ENCODE data around the gene ETHE1. TPM values are rescaled to one million over a fixed set of nuclear protein-coding genes. Genes with fewer than 3 reads are reported as not detected.
A peak's percentile ranks its signal among the peaks of the same experiment; 100 is the strongest.

ETHE1 gene
- total and polyA plus RNA-seq, 2 of the 8 experiments (the other 6 are each of a cell fraction or from before 2014, with no cell fraction given) = 19.9 to 96.0 TPM

DNA sequence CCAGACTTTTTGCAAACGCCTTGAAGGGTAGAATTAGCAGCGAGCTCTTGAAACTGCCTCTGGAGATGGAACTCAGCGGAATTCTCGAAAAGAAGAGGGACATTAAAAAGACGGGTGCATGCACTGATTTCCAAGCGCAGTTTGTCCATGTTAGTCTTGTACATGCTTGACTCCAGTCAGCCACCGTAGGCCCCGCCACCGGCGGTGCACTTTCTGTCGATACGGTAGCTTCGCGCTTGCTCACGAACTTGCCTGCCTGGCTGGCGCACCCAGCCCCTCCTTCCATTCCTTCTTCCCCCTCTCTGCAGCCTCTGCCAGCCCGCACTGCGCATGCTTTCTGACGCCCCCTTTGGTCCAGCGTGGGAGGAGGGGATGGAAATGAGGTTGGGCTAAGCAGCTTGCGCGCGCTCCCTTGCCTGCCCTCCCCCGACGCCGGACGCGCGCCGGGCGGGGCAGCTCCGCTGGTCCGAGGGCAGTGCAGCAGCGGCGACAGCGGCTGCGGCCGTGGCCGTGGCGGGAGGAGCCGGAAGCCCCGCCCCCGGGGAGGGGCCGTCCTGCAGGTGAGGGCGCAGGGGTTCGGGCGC is 6.1 kb upstream of the ETHE1 start, which contains the start of gene ZNF575 (continued):
- TF ChIP-seq SIN3A (conservative IDR thresholded peaks at IDR 0.05 in 1 of 2, IDR thresholded peaks at IDR 0.05 in 1 of 2; ENCODE audit: low read depth in 1 of 2, low read length in 2 of 2) = 0 out of 4 replicates have a peak, but pooled peaks of 1 of the 2 experiments have one; percentile 36
- no peak; the same call in 1 of the 2 replicates for TF ChIP-seq BACH1 (IDR thresholded peaks at IDR 0.05; ENCODE audit: low read length)
- TF ChIP-seq TCF12 (IDR thresholded peaks at IDR 0.05; ENCODE audit: low read depth, low read length) = no peak
- TF ChIP-seq, protein P1, sequence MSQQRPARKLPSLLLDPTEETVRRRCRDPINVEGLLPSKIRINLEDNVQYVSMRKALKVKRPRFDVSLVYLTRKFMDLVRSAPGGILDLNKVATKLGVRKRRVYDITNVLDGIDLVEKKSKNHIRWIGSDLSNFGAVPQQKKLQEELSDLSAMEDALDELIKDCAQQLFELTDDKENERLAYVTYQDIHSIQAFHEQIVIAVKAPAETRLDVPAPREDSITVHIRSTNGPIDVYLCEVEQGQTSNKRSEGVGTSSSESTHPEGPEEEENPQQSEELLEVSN (IDR thresholded peaks at IDR 0.05) = peak; percentile 40; the same call in 1 of the 2 replicates
- TF ChIP-seq MAX (IDR thresholded peaks at IDR 0.05) = peak; percentile 79
- no peak for TF ChIP-seq ATF2 (IDR thresholded peaks at IDR 0.05; ENCODE audit: low read length)
- TF ChIP-seq SP2 (IDR thresholded peaks at IDR 0.05; ENCODE audit: low read length) = no peak
- no peak for TF ChIP-seq KDM1A (IDR thresholded peaks at IDR 0.05; ENCODE audit: borderline replicate concordance, low read length)
- TF ChIP-seq TAF7 (optimal IDR thresholded peaks at IDR 0.05; ENCODE audit: borderline replicate concordance, low read depth, low read length) = no peak
- no peak for TF ChIP-seq POLR2A (IDR thresholded peaks at IDR 0.05; ENCODE audit: control extremely low read depth in 1 of 2, low read depth in 2 of 2, low read length in 2 of 2)
- no peak for TF ChIP-seq GTF2F1 (IDR thresholded peaks at IDR 0.05; ENCODE audit: borderline replicate concordance, low read depth, low read length)

Data from H1 (cell line).